ENCODE results near the gene PRRC2C.

The PRRC2C gene

DNA sequence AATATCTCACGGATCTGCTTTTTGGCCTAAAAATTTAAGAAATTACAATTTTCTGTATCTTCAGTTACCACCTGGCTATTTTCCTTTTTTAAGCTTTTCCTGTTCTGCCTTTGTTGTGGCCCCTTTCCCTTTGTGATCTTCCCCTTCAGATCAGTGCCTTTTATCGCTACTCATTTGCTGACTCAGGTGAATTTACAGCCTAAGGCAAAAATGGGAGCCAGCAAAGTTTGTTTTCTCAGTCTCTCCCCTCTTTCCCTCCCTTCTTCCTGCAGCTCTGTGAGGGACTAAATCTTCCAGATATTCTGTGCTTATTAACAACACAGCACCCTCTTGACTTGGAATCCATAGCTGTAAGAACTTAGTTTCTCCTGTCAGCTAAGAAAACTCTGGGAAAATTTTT is 5.3 kb upstream of the PRRC2C start:
- H3K9ac ChIP-seq (ENCODE audit: low read depth, low read length) = no peak overlapping the region
- no peaks in the 10 kb centered on the region for H3K4me1 ChIP-seq (ENCODE audit: insufficient read depth, low read length)
- no peaks in the 10 kb centered on the region for H3K36me3 ChIP-seq (ENCODE audit: insufficient read depth, low read length)
- no peaks in the 10 kb centered on the region for H3K9me3 ChIP-seq (ENCODE audit: control insufficient read depth, insufficient read depth, low read length)

DNA sequence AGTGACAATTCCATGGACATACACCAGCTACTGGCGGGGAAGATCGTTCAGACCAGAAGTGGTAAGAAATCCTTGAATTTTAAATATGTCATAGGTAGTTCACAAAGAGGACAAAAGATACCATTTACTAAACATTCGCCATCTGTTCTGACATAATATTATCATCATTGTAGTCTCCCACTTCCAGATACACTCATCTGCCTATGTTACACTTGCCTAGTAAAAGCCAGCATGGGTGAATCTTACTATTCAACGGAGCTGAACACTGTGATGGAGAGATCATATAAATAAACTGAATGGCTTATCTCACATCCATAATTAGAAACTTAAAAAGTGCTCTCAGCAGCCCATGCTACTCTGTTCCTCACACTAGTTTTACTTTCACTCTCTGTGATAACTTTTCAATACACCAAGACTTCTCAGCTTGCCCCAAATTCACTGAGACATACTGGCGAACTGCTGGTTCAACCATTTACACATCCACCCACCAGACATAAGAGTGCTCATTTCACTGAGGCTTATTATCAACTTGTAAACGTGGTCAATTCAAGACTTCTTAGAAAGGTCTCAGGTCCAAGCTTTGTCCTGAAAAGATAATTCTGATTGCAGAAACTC is 463 bp upstream of the PRRC2C start:
- Histone ChIP-seq H3K9me3 (ENCODE audit: control insufficient read depth, insufficient read depth, low read length) (no peaks in the 10 kb centered on the region), H3K9ac (ENCODE audit: low read depth, low read length) (peak overlapping the region; percentile 94), H3K4me1 (ENCODE audit: insufficient read depth, low read length) (no peaks in the 10 kb centered on the region; the same call in 1 of the 2 replicates), H3K36me3 (ENCODE audit: insufficient read depth, low read length) (no peaks in the 10 kb centered on the region)

DNA sequence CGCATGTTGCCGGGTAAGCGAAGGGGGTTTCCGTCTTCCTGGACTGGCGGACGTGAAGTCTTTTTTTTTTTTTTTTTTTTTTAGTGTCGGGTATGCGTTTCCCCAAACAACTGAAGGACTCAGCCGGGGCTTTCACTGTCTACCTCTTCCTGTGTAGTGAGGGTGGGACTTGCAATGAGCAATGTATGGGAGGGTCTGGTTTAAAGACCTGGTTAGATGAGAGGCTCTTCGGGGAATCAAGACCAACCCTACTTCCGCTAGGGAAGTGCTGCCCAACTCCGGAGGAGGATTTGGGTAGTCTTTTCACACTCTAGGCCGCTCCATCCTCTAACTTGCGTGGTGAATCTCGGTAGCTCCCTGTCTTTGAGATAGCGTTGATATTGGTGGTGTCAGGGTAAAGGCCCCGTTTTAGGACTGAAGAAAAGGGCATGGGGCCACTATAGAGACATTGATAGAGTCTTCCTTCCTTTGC is 754 bp downstream of the PRRC2C start:
- Histone ChIP-seq H3K9ac (ENCODE audit: low read depth, low read length) (peak overlapping the region; percentile 94), H3K36me3 (ENCODE audit: insufficient read depth, low read length) (no peaks in the 10 kb centered on the region), H3K4me1 (ENCODE audit: insufficient read depth, low read length) (no peaks in the 10 kb centered on the region; the same call in 1 of the 2 replicates), H3K9me3 (ENCODE audit: control insufficient read depth, insufficient read depth, low read length) (no peaks in the 10 kb centered on the region)

DNA sequence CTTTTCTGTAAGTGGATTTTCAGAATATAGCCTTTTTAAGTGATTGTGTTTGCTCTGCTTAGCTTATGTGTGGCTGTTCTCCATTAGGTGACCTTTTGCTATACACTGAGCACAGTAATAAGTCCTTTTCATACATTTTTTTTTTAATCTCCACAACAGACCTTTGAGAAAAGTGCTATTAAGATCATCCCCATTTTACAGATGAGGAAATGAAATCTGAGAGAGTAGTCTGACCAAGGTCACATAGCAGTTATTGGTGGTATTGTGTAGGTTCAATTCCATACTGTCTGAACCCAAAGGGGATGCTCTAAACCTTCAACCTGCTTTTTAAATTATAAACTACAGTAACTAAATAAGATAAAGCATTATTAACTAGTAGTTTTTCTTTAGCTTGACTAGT is 1.7 kb downstream of the PRRC2C start:
- Histone ChIP-seq H3K9me3 (ENCODE audit: control insufficient read depth, insufficient read depth, low read length) (no peaks in the 10 kb centered on the region), H3K4me1 (ENCODE audit: insufficient read depth, low read length) (no peaks in the 10 kb centered on the region; the same call in 1 of the 2 replicates), H3K9ac (ENCODE audit: low read depth, low read length) (peak overlapping the region; percentile 94; the same call in 1 of the 2 replicates), H3K36me3 (ENCODE audit: insufficient read depth, low read length) (no peaks in the 10 kb centered on the region)

DNA sequence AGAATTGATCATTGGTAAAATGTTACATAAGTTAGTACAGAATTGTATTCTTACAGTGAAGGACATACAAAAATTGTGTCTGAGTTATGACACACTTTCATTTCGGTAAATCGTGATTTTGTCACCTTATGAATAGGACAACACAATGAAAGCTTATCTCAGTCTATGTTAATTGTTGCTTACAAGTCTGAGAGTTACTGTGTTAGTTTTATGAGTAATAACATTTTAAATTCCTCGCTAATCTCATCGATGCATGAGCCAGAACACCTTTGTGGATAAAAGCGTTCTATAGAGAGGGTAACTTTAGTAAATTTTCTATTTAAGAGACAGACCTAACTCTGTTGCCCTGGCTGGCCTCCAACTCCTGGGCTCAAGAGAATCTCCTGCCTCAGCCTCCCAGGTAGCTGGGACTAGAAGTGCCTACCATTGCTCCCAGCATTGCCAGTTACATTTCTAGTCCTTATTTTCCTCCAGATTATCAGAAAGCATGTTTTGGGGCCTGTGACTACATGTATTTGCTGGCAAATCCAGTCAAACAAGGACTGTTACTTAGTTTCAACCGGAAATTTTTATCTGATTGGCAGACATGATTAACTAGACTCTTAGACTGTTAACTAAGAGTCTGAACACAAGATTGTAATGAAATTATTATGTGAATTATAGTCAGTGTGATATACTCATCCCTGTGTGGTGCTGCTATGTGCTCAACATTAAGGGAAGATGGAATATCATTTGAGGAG is 3.0 kb downstream of the PRRC2C start:
- Histone ChIP-seq H3K4me1 (ENCODE audit: insufficient read depth, low read length) (no peaks in the 10 kb centered on the region; the same call in 1 of the 2 replicates), H3K36me3 (ENCODE audit: insufficient read depth, low read length) (no peaks in the 10 kb centered on the region), H3K9me3 (ENCODE audit: control insufficient read depth, insufficient read depth, low read length) (no peaks in the 10 kb centered on the region), H3K9ac (ENCODE audit: low read depth, low read length) (no peak overlapping the region)

DNA sequence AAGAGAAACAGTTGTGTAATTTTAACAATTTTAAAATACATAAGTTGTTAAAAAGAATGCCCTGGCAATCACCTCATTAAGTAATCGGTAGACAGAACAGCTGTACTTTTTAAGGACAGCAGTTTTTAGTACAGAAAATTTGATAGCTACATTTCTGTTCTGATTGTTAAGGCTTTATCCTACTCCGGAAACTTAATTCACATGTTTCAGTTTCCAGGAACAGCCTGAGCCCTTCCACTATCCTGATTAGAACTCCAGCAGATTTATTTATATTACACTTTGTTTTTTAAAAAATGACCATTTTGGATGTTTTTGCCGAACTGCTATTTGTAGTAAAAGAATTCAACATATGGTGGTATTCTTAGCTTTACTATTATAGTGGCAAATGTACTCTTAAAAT is 8.7 kb downstream of the PRRC2C start:
- Histone ChIP-seq H3K9me3 (ENCODE audit: control insufficient read depth, insufficient read depth, low read length) (no peaks in the 10 kb centered on the region), H3K36me3 (ENCODE audit: insufficient read depth, low read length) (no peaks in the 10 kb centered on the region), H3K4me1 (ENCODE audit: insufficient read depth, low read length) (no peaks in the 10 kb centered on the region), H3K9ac (ENCODE audit: low read depth, low read length) (no peak overlapping the region)

DNA sequence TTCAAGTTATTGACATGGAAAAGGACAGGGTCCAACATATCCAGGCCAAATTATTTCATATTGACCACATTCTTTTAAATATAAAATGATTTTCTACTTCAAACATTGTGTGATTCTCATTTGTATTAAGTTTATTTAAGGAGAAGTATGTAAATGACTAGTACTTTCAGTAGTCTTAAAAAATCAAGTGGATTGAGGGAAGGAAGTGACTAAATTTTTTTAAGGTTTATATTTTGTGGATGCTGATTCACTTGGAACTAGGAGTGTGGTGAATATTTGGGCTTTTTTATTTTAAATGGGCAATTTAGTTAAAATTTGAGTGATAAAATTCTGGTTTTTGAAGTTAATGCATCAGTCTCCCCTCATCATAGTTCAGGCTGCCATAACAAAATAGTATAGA is 10.1 kb downstream of the PRRC2C start:
- no peaks in the 10 kb centered on the region for H3K9me3 ChIP-seq (ENCODE audit: control insufficient read depth, insufficient read depth, low read length)
- no peaks in the 10 kb centered on the region for H3K4me1 ChIP-seq (ENCODE audit: insufficient read depth, low read length)
- no peaks in the 10 kb centered on the region for H3K36me3 ChIP-seq (ENCODE audit: insufficient read depth, low read length)
- no peak overlapping the region for H3K9ac ChIP-seq (ENCODE audit: low read depth, low read length)

DNA sequence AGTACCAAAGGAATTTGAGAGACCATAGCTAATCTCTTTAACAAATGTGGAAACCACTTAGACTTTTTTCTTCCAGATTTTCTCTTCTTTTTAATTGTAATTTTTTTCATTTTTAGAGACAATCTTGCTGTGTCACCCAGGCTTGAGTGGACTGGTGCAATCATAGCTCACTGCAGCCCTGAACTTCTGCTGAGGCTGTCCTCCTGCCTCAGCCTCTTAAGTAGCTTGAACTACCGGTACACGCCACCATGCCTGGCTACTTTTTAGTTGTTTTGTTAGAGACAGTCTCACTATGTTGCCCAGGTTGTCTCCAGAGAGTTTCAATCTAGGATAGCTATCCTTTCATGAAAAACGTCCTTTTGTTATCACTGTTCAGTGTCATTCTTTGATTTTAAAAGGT is 15.0 kb downstream of the PRRC2C start:
- no peak overlapping the region for H3K9ac ChIP-seq (ENCODE audit: low read depth, low read length)
- H3K9me3 ChIP-seq (ENCODE audit: control insufficient read depth, insufficient read depth, low read length) = no peaks in the 10 kb centered on the region
- no peaks in the 10 kb centered on the region for H3K36me3 ChIP-seq (ENCODE audit: insufficient read depth, low read length)
- peaks cover 11% of the 10 kb centered on the region; the same call in 1 of the 2 replicates for H3K4me1 ChIP-seq (ENCODE audit: insufficient read depth, low read length)

DNA sequence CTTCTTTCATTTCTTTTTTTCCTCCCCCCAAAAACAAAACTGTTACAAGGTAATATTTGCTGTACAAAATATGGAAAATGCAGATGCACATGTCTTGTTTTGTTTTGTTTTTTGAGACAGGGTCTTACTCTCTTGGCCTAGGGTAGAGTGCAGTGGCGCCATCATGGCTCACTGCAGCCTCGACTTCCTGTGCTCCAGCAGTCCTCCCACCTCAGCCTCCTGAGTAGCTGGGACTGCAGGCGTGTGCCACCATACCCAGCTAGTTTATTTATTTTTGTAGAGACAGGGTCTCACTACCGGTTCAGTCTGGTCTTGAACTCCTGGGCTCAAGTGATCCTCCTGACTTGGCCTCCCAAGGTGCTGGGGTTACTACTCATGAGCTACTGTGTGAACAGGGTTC is 15.5 kb downstream of the PRRC2C start:
- Histone ChIP-seq H3K4me1 (ENCODE audit: insufficient read depth, low read length) (peaks cover 11% of the 10 kb centered on the region; the same call in 1 of the 2 replicates), H3K9ac (ENCODE audit: low read depth, low read length) (no peak overlapping the region), H3K36me3 (ENCODE audit: insufficient read depth, low read length) (no peaks in the 10 kb centered on the region), H3K9me3 (ENCODE audit: control insufficient read depth, insufficient read depth, low read length) (no peaks in the 10 kb centered on the region)

DNA sequence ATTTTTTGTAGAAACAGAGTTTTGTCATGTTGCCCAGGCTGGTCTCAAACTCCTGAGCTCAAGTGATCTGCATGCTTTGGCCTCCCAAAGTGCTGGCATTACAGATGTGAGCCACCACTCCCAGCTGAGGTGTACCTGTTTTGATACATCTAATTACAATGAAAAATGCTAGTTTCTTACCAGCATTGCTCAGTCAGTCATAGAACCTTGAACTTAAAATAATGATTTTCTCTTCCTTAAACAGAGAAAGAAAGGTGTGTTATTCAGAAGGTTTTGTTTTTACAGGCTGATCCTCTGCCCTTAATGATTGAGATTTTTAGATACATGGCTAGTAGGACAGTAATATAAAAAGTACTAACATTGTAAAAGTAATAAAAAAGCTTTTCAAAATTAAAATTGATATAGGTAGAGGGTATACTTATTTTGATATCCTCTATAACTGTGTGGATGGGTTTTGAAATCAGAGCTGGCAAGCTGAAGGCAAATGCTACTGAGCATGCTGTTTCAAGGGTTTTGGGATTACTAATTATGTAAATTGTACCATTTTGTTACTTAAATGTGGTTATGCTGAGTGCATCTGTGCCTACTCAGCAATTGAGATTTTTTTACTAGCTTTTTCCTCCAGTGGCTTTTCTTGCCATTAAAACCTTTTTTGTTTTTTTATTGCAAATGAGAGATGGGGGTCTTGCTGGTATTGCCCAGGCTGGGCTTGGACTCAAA is 16.1 kb downstream of the PRRC2C start:
- H3K4me1 ChIP-seq (ENCODE audit: insufficient read depth, low read length) = peaks cover 11% of the 10 kb centered on the region; the same call in 1 of the 2 replicates
- no peak overlapping the region for H3K9ac ChIP-seq (ENCODE audit: low read depth, low read length)
- H3K9me3 ChIP-seq (ENCODE audit: control insufficient read depth, insufficient read depth, low read length) = no peaks in the 10 kb centered on the region
- no peaks in the 10 kb centered on the region for H3K36me3 ChIP-seq (ENCODE audit: insufficient read depth, low read length)

DNA sequence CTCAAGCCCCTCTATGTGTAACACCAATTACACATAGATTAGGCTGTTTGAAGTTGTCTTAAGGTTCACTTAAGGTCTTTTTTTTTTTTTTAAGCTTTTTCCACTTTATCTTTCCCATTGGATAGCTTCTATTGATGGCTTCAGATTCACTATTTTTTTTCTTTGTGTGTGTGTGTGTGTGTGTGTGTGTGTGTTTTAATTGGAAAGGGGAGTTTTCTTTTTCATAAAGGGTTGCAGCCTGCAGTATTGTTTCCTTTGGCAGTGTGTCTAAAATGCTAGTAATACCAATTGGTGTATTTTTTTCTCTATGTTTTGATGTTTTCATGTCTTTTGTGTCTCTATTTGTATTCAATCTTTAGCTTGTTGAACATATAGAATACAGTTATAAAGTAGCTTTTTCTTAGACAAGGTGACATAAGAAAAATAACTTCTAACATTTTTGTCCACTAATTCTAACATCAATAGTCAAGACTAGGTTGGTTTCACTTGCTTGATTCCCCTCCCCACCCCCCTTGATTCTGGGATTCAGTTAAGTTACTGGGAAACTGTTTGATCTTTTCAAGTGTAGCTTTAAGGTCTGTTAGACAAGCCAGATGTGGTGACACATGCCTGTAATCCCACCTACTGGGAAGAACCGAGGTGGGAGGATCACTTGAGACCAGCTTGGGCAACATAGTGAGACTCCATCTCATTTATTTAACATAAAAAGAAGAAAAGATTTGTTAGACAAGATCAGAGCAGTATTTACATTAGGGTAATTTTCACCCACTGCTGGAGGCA is 21.4 kb downstream of the PRRC2C start:
- H3K9ac ChIP-seq (ENCODE audit: low read depth, low read length) = no peak overlapping the region
- H3K4me1 ChIP-seq (ENCODE audit: insufficient read depth, low read length) = peaks cover 7% of the 10 kb centered on the region; the same call in 1 of the 2 replicates
- H3K36me3 ChIP-seq (ENCODE audit: insufficient read depth, low read length) = no peaks in the 10 kb centered on the region
- H3K9me3 ChIP-seq (ENCODE audit: control insufficient read depth, insufficient read depth, low read length) = no peaks in the 10 kb centered on the region

DNA sequence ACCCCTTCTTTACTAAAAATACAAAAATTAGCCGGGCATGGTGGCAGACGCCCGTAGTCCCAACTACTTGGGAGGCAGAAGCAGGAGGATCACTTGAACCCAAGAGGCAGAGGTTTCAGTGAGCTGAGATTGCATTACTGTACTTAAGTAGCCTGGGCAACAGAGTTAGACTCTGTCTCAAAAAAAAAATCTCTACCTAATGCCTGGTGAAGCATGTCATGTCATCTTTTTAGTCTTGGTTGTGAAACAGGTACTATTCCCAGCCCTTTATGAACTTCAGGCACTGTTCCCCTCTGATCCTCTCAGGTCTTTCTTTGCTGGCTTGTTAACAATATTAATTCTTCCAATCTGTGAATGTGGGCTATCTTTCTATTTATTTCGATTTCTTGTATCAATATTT is 22.1 kb downstream of the PRRC2C start:
- 0 out of 2 replicates have a peak, but pooled peaks cover 3% of the 10 kb centered on the region for H3K4me1 ChIP-seq (ENCODE audit: insufficient read depth, low read length)
- no peak overlapping the region for H3K9ac ChIP-seq (ENCODE audit: low read depth, low read length)
- no peaks in the 10 kb centered on the region for H3K9me3 ChIP-seq (ENCODE audit: control insufficient read depth, insufficient read depth, low read length)
- no peaks in the 10 kb centered on the region for H3K36me3 ChIP-seq (ENCODE audit: insufficient read depth, low read length)

DNA sequence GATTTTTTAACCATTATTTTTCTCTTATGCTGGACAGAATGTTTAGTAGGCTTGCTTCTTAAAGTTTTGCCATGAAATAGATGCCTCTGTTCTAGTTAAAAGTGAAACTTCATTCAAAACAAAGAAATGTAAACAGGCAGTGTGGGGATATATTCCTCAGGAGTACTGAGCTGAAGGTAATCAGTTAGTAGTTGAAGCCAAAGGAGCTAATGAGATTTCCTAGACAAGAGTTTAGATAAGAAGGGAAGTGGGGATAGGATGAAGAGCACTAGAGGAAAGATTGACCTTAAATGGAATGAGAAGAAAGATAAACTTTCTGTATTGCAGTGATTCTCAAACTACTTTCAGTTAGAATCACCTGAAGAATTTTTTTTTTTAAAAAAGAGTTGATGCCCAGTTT is 23.9 kb downstream of the PRRC2C start:
- H3K9ac ChIP-seq (ENCODE audit: low read depth, low read length) = no peak overlapping the region
- peaks cover 3% of the 10 kb centered on the region; the same call in 1 of the 2 replicates for H3K36me3 ChIP-seq (ENCODE audit: insufficient read depth, low read length)
- H3K4me1 ChIP-seq (ENCODE audit: insufficient read depth, low read length) = 0 out of 2 replicates have a peak, but pooled peaks cover 3% of the 10 kb centered on the region
- H3K9me3 ChIP-seq (ENCODE audit: control insufficient read depth, insufficient read depth, low read length) = no peaks in the 10 kb centered on the region

DNA sequence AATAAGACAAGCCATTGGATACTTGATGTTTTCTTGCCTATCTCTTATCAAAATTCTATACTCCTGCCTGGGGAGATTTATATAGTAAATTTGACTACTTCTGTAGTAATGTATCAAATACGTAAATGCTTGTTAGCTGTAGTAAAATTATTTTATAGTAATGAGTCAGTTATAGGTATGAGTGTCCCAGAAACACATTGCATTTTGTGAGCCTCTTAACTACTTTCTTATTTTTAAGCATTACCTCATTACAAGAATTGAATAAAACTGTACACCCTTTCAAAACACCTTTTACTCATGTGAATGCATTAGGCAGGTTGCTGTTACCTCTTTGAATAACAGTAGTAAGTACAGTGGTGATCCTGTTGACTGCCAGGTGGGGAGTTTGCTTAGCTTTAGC is 28.4 kb downstream of the PRRC2C start:
- Histone ChIP-seq H3K36me3 (ENCODE audit: insufficient read depth, low read length) (peaks cover 28% of the 10 kb centered on the region), H3K4me1 (ENCODE audit: insufficient read depth, low read length) (no peaks in the 10 kb centered on the region), H3K9ac (ENCODE audit: low read depth, low read length) (no peak overlapping the region), H3K9me3 (ENCODE audit: control insufficient read depth, insufficient read depth, low read length) (no peaks in the 10 kb centered on the region)

Measured in ES-I3 (cell line).